Ammon's horn (tissue), 1 donor: Measurements from ENCODE around the gene A1BG.
A peak's percentile ranks its signal among the peaks of the same experiment; 100 is the strongest.
"Not testable (repeated sequence)": the region's sequence is repeated elsewhere in the genome, so short reads cannot be mapped to it uniquely, and the experiment has no call there.

ENCODE experiments used
- DNase-seq: peaks from one replicate; pipeline ENCODE4 v3.0.0-alpha.2; 2016; ENCODE audit warnings: low spot score

Gene A1BG

GRCh38 chr19:58386576-58387337 is 33.5 kb upstream of the A1BG start, which contains the start of gene RPS5:
Gene RPS5, plus strand, starts transcription at chr19:58387269. Its CDS starts 869 bp downstream, at chr19:58388138.
- DNase-seq: peak; percentile 99

- no peak for DNase-seq
Observed at GRCh38 chr19:58385891-58386575, 32.7 kb upstream of the A1BG start.

GRCh38 chr19:58385313-58385890 is 32.1 kb upstream of the A1BG start:
- no peak for DNase-seq

GRCh38 chr19:58382997-58383603 is 29.8 kb upstream of the A1BG start:
- no peak for DNase-seq

- DNase-seq: no peak
Observed at GRCh38 chr19:58381460-58382212, 28.3 kb upstream of the A1BG start.

GRCh38 chr19:58380662-58381459 is 27.6 kb upstream of the A1BG start, which contains the start of gene ZNF837:
Gene ZNF837, minus strand, starts transcription at chr19:58381030. Its CDS starts 11,698 bp downstream, at chr19:58369332.
- peak; percentile 100 for DNase-seq

- DNase-seq: no peak
Observed at GRCh38 chr19:58380037-58380661, 26.9 kb upstream of the A1BG start.

- DNase-seq: no peak
Observed at GRCh38 chr19:58379246-58379645, 26.0 kb upstream of the A1BG start.

- DNase-seq: not testable (repeated sequence)
Observed at GRCh38 chr19:58376724-58377123, 23.4 kb upstream of the A1BG start.

- no peak for DNase-seq
Observed at GRCh38 chr19:58374200-58374599, 20.9 kb upstream of the A1BG start.

GRCh38 chr19:58372311-58373133 is 19.2 kb upstream of the A1BG start:
- no peak for DNase-seq

GRCh38 chr19:58368561-58369360 is 15.5 kb upstream of the A1BG start:
- no peak for DNase-seq

GRCh38 chr19:58367698-58368454 is 14.6 kb upstream of the A1BG start:
- no peak for DNase-seq

GRCh38 chr19:58366585-58367430 is 13.5 kb upstream of the A1BG start:
- no peak for DNase-seq

GRCh38 chr19:58364146-58364545 is 10.9 kb upstream of the A1BG start:
- DNase-seq: no peak

- peak; percentile 99 for DNase-seq
Observed at GRCh38 chr19:58362272-58362994, 9.1 kb upstream of the A1BG start, which contains the start of gene ZNF497. Gene ZNF497, minus strand, starts transcription at chr19:58362751. Its CDS starts 5,116 bp downstream, at chr19:58357635.
